IPS DF 6.9 (cell line): ENCODE results near the gene SKIL.

Experiments used
- DNase-seq: peaks from one replicate; pipeline ENCODE4 v3.0.0-alpha.2; 2013; ENCODE audit warnings: low read depth, low spot score
- H3K27ac ChIP-seq: one replicate; pipeline ENCODE4 v1.5.1; 2013; ENCODE audit warnings: low read length, control low read depth
- H3K27me3 ChIP-seq: 2 replicates; pipeline ENCODE4 v1.6.1; 2013; ENCODE audit warnings: mild to moderate bottlenecking, low read length; ENCODE audit not compliant: control insufficient read depth, insufficient read depth
- H3K36me3 ChIP-seq: 2 replicates; pipeline ENCODE4 v1.6.1; 2013; ENCODE audit warnings: low read length; ENCODE audit not compliant: control insufficient read depth, insufficient read depth
- H3K4me1 ChIP-seq: 2 replicates; pipeline ENCODE4 v1.6.1; 2013; ENCODE audit warnings: low read length; ENCODE audit not compliant: control insufficient read depth, insufficient read depth
- H3K4me3 ChIP-seq: 2 replicates; pipeline ENCODE4 v1.5.1; 2013; ENCODE audit warnings: mild to moderate bottlenecking, low read length
- H3K9me3 ChIP-seq: 2 replicates; pipeline ENCODE4 v1.6.1; 2013; ENCODE audit warnings: low read length, inconsistent platforms; ENCODE audit not compliant: control insufficient read depth, insufficient read depth
- WGBS: extraction: QIAGEN DNeasy Blood & Tissue Kit; methylation state at CpG from one replicate; pipeline ENCODE4 v1.1.7; 2013; ENCODE audit warnings: mixed read lengths, missing lambda C conversion rate; ENCODE audit not compliant: insufficient read length, insufficient coverage; 5-methylcytosine and 5-hydroxymethylcytosine counted together

The SKIL gene

GRCh38 chr3:170357176-170358041 is at the start of gene SKIL:
SKIL (plus strand) TSS chr3:170357715; CDS start chr3:170360332, 2,617 bp downstream.
- H3K36me3 ChIP-seq, result peaks cover 8% of the 10 kb centered on the region
- peak within 1 kb of the TSS; percentile 67 for H3K4me3 ChIP-seq
- no peaks in the 10 kb centered on the region for H3K27me3 ChIP-seq
- peak; percentile 61 for DNase-seq
- WGBS, result no CpG with 5 or more reads among the region's 124 CpGs
- H3K27ac ChIP-seq, result no peak within 1 kb of the TSS
- H3K9me3 ChIP-seq, result no peaks in the 10 kb centered on the region
- no peaks in the 10 kb centered on the region; the same call in 1 of the 2 replicates for H3K4me1 ChIP-seq

GRCh38 chr3:170309046-170309445 is 48.5 kb upstream of the SKIL start:
- H3K27me3 ChIP-seq, result no peaks in the 10 kb centered on the region
- no peaks in the 10 kb centered on the region for H3K4me1 ChIP-seq
- DNase-seq, result no peak
- no peaks in the 10 kb centered on the region for H3K9me3 ChIP-seq
- H3K36me3 ChIP-seq, result no peaks in the 10 kb centered on the region
- H3K4me3 ChIP-seq, result no peak overlapping the region
- WGBS, result no CpG with 5 or more reads among the region's 1 CpG
- H3K27ac ChIP-seq, result no peak overlapping the region

- Histone ChIP-seq H3K4me3 (no peak overlapping the region), H3K36me3 (no peaks in the 10 kb centered on the region), H3K9me3 (no peaks in the 10 kb centered on the region), H3K27ac (no peak overlapping the region), H3K4me1 (no peaks in the 10 kb centered on the region), H3K27me3 (no peaks in the 10 kb centered on the region)
- DNase-seq, result no peak
- no CpG with 5 or more reads among the region's 3 CpGs for WGBS
Measured at GRCh38 chr3:170317954-170318353, 39.6 kb upstream of the SKIL start.

- Histone ChIP-seq H3K9me3 (no peaks in the 10 kb centered on the region), H3K27ac (no peak overlapping the region), H3K4me1 (0 out of 2 replicates have a peak, but pooled peaks cover 1% of the 10 kb centered on the region), H3K4me3 (no peak overlapping the region), H3K36me3 (no peaks in the 10 kb centered on the region), H3K27me3 (no peaks in the 10 kb centered on the region)
- no CpG with 5 or more reads among the region's 7 CpGs for WGBS
- DNase-seq, result no peak
Measured at GRCh38 chr3:170320461-170321121, 36.9 kb upstream of the SKIL start.

- Histone ChIP-seq H3K27me3 (no peaks in the 10 kb centered on the region), H3K27ac (no peak overlapping the region), H3K9me3 (no peaks in the 10 kb centered on the region), H3K4me3 (no peak overlapping the region), H3K36me3 (no peaks in the 10 kb centered on the region), H3K4me1 (0 out of 2 replicates have a peak, but pooled peaks cover 1% of the 10 kb centered on the region)
- DNase-seq, result no peak
- 100% methylated on average over 3 of the region's 11 CpGs for WGBS
Measured at GRCh38 chr3:170321321-170322034, 36.0 kb upstream of the SKIL start.

- no peaks in the 10 kb centered on the region for H3K9me3 ChIP-seq
- no peak overlapping the region for H3K27ac ChIP-seq
- H3K27me3 ChIP-seq, result no peaks in the 10 kb centered on the region
- no peak for DNase-seq
- no CpG with 5 or more reads among the region's 10 CpGs for WGBS
- no peaks in the 10 kb centered on the region for H3K36me3 ChIP-seq
- H3K4me3 ChIP-seq, result no peak overlapping the region
- 0 out of 2 replicates have a peak, but pooled peaks cover 1% of the 10 kb centered on the region for H3K4me1 ChIP-seq
Measured at GRCh38 chr3:170322566-170323269, 34.8 kb upstream of the SKIL start.

- H3K9me3 ChIP-seq, result no peaks in the 10 kb centered on the region
- no peaks in the 10 kb centered on the region for H3K27me3 ChIP-seq
- H3K36me3 ChIP-seq, result no peaks in the 10 kb centered on the region
- H3K27ac ChIP-seq, result no peak overlapping the region
- DNase-seq, result no peak
- 0 out of 2 replicates have a peak, but pooled peaks cover 1% of the 10 kb centered on the region for H3K4me1 ChIP-seq
- no peak overlapping the region for H3K4me3 ChIP-seq
- no CpG with 5 or more reads among the region's 6 CpGs for WGBS
Measured at GRCh38 chr3:170323331-170323730, 34.2 kb upstream of the SKIL start.

GRCh38 chr3:170324962-170325361 is 32.6 kb upstream of the SKIL start:
- no peak for DNase-seq
- H3K36me3 ChIP-seq, result no peaks in the 10 kb centered on the region
- 0 out of 2 replicates have a peak, but pooled peaks cover 1% of the 10 kb centered on the region for H3K4me1 ChIP-seq
- H3K4me3 ChIP-seq, result no peak overlapping the region
- H3K27me3 ChIP-seq, result no peaks in the 10 kb centered on the region
- no peaks in the 10 kb centered on the region for H3K9me3 ChIP-seq
- no peak overlapping the region for H3K27ac ChIP-seq
- WGBS, result no CpG with 5 or more reads among the region's 3 CpGs

GRCh38 chr3:170327040-170327808 is 30.3 kb upstream of the SKIL start:
- H3K36me3 ChIP-seq, result no peaks in the 10 kb centered on the region
- no CpG with 5 or more reads among the region's 24 CpGs for WGBS
- no peaks in the 10 kb centered on the region for H3K27me3 ChIP-seq
- H3K4me1 ChIP-seq, result 0 out of 2 replicates have a peak, but pooled peaks cover 1% of the 10 kb centered on the region
- no peaks in the 10 kb centered on the region for H3K9me3 ChIP-seq
- no peak overlapping the region for H3K4me3 ChIP-seq
- no peak for DNase-seq
- H3K27ac ChIP-seq, result no peak overlapping the region
